ENCODE measurements around the gene ATP6V0B.

DNA sequence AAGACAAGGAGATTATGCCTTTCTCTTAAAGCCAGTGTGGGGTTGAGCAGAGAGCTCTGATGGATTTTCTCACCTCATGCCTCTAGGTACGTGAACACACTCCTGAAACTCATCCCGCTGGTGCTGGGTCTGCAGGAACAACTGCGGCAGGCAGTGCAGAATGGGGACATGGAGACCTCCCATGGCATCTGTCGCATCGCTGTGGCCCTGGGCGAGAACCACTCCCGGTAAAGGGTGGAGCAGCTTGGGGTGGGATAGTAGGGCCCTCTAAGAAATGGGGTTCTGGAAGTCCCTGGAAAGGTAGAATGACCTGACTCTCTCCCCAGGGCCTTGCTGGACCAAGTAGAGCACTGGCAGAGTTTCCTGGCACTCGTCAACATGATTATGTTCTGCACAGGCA is 18.5 kb upstream of the ATP6V0B start:
- TF ChIP-seq CTCF (conservative IDR thresholded peaks at IDR 0.05; ENCODE audit: low read depth, low read length) (no peak), EZH2 (IDR thresholded peaks at IDR 0.05; ENCODE audit: borderline replicate concordance, low read depth, low read length, poor library complexity, severe bottlenecking) (no peak)

Data from A673 (cell line).